Peyer's patch (tissue), 4 donors: ENCODE measurements around the gene COL7A1.

ENCODE experiments used
- POLR2A ChIP-seq, 2 donors: fragments of 450-650 bp; IDR thresholded peaks; one replicate each; pipeline ENCODE4 v1.5.1; 2017; ENCODE audit warnings: antibody characterized with exemption in 2 of 2, mild to moderate bottlenecking in 2 of 2, moderate library complexity in 2 of 2
- TF ChIP-seq, protein P1 (sequence below), 6 experiments: fragments of 450-650 bp in 4 of 6; fragments of 200-600 bp in 2 of 6; sonication (generic) in 1 of 6; IDR thresholded peaks; one replicate each; pipeline ENCODE4 v1.5.1; 2017 to 2019; ENCODE audit warnings: antibody characterized with exemption in 6 of 6, mild to moderate bottlenecking in 3 of 6, moderate library complexity in 1 of 6

DNA sequence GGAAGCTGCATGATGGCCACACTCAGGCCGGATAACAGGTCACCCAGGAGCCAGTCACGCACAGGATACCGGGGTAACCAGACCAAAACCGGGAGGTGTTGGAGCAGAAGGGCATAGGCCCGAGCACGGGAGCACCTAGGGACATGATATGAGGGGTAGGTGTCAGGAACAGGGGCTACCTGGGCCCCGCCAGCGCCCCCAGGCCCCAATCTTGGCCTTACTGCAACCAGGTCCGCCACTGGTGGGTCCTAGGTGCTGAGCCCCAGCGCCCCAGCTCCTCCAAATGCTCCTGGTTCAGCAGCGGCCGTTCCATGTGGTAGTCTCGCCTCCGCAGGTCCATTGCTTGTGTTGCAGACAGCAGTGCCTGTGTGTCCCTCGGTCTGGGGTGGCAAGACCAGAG is 38.1 kb upstream of the COL7A1 start:
- TF ChIP-seq, protein P1, sequence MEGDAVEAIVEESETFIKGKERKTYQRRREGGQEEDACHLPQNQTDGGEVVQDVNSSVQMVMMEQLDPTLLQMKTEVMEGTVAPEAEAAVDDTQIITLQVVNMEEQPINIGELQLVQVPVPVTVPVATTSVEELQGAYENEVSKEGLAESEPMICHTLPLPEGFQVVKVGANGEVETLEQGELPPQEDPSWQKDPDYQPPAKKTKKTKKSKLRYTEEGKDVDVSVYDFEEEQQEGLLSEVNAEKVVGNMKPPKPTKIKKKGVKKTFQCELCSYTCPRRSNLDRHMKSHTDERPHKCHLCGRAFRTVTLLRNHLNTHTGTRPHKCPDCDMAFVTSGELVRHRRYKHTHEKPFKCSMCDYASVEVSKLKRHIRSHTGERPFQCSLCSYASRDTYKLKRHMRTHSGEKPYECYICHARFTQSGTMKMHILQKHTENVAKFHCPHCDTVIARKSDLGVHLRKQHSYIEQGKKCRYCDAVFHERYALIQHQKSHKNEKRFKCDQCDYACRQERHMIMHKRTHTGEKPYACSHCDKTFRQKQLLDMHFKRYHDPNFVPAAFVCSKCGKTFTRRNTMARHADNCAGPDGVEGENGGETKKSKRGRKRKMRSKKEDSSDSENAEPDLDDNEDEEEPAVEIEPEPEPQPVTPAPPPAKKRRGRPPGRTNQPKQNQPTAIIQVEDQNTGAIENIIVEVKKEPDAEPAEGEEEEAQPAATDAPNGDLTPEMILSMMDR (IDR thresholded peaks at IDR 0.05): no peak
- no peak for TF ChIP-seq POLR2A (IDR thresholded peaks at IDR 0.05)
